GM18499 (cell line): ENCODE measurements around the gene NEUROG1.
"Not testable (repeated sequence)": the region's sequence is repeated elsewhere in the genome, so short reads cannot be mapped to it uniquely, and the experiment has no call there.

Experiments
- ATAC-seq: cut with Tn5 transposase; IDR thresholded peaks from one replicate; pipeline ENCODE4 v1.9.1; 2021; ENCODE audit warnings: moderate number of reproducible peaks; ENCODE audit not compliant: insufficient read depth, unreplicated experiment

The NEUROG1 gene

GRCh38 chr5:135497971-135498636, 37.7 kb downstream of the NEUROG1 start:
- ATAC-seq, result no peak

GRCh38 chr5:135495531-135495930, 40.2 kb downstream of the NEUROG1 start:
- not testable (repeated sequence) for ATAC-seq

- ATAC-seq, result no peak
Observed at GRCh38 chr5:135494196-135494595, 41.6 kb downstream of the NEUROG1 start.

GRCh38 chr5:135493406-135494180, 42.2 kb downstream of the NEUROG1 start:
- no peak for ATAC-seq

GRCh38 chr5:135492319-135492626, 43.5 kb downstream of the NEUROG1 start:
- no peak for ATAC-seq

- ATAC-seq, result no peak
Observed at GRCh38 chr5:135491552-135492318, 44.0 kb downstream of the NEUROG1 start.

GRCh38 chr5:135491038-135491551, 44.7 kb downstream of the NEUROG1 start:
- no peak for ATAC-seq

GRCh38 chr5:135490245-135491037, 45.3 kb downstream of the NEUROG1 start:
- no peak for ATAC-seq

- ATAC-seq, result no peak
Observed at GRCh38 chr5:135489466-135490244, 46.1 kb downstream of the NEUROG1 start.

- no peak for ATAC-seq
Observed at GRCh38 chr5:135488727-135489465, 46.9 kb downstream of the NEUROG1 start.

GRCh38 chr5:135487839-135488514, 47.8 kb downstream of the NEUROG1 start:
- no peak for ATAC-seq

GRCh38 chr5:135487037-135487395, 48.7 kb downstream of the NEUROG1 start:
- ATAC-seq, result no peak

- no peak for ATAC-seq
Observed at GRCh38 chr5:135486131-135487036, 49.4 kb downstream of the NEUROG1 start.

GRCh38 chr5:135484674-135485086, 51.1 kb downstream of the NEUROG1 start:
- no peak for ATAC-seq
